ENCODE data around the gene LRRC75A.

- TF ChIP-seq POLR2A (IDR thresholded peaks at IDR 0.05; ENCODE audit: control extremely low read depth in 1 of 2, low read depth in 2 of 2, low read length in 2 of 2) (no peak), RFX5 (IDR thresholded peaks at IDR 0.05; ENCODE audit: borderline replicate concordance, low read depth, low read length) (no peak)
These were observed 8.9 kb downstream of the LRRC75A start for GRCh38 chr17:16483021-16483645.

Data from H1 (cell line).